Measurements from ENCODE around the gene KCNQ2. TPM values are rescaled to one million over a fixed set of nuclear protein-coding genes. Genes with fewer than 3 reads are reported as not detected.

Gene KCNQ2
- total RNA-seq, 1 experiment from 2014 or later = 86.5 TPM

DNA sequence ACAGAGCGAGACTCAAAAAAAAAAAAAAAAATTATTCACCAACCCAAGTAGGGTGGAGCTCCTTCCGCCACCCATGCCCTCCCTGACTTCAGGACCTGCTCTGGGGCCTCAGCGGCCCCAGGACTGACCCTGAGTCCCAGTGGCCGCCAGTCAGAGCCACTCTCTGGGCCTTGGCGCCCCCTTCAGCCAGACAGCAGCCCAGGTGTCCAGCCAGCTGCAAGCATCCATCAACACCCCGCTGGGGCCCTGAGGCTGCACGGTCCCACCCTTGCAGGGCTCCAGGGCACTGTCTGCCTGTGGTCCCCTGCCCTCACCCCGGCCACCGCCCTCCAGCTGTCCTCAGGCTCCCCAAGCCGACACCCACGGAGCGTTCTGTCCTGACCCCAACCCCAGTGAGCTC lies 11.4 kb upstream of the KCNQ2 start:
- ATAC-seq (peak; percentile 29; the same call in 1 of the 2 replicates), DNase-seq (ENCODE audit: low read depth, low spot score) (no peak)
- H3K9me3 ChIP-seq (ENCODE audit: control insufficient read depth in 1 of 2, insufficient read depth in 1 of 2, low read depth in 1 of 2, low read length in 2 of 2) = no peaks in the 10 kb centered on the region
- peaks cover 28 to 69% of the 10 kb centered on the region in 2 experiments for H3K4me1 ChIP-seq (ENCODE audit: control insufficient read depth in 1 of 2, insufficient read depth in 2 of 2, low read length in 2 of 2)
- H2AFZ ChIP-seq (ENCODE audit: low read depth, low read length, poor library complexity, severe bottlenecking) = no peak overlapping the region
- ChIA-PET POLR2A (interaction anchor here (0.6 to 1.0 kb wide), 2 partner anchors 14 to 163 kb away, joined by 3 to 5 read pairs; no protein-coding TSS in a partner anchor), RAD21 (ENCODE audit: low non-redundant PET in 1 of 2, low total read pairs in 2 of 2, uncharacterized antibody in 2 of 2, unreplicated experiment in 2 of 2) (interaction anchor here (0.6 kb wide), 2 partner anchors 19 to 37 kb away, joined by 3 read pairs; partner anchors contain the start of gene PPDPF (in 1 of the 2)), CTCF (interaction anchor here (0.6 kb wide), 1 partner anchor 20 kb away, joined by 3 read pairs; no protein-coding TSS in a partner anchor)
- H3K79me2 ChIP-seq (ENCODE audit: insufficient read depth, low read length) = no peaks in the 10 kb centered on the region
- peak overlapping the region; percentile 40 for H3K4me2 ChIP-seq (ENCODE audit: low read length)
- H3K36me3 ChIP-seq (ENCODE audit: control insufficient read depth in 1 of 2, insufficient read depth in 2 of 2, low read length in 2 of 2) = peaks cover 0 to 3% of the 10 kb centered on the region in 2 experiments; a peak in 2 of 4 replicates
- intact Hi-C loops (cut with micrococcal nuclease) = no loop called here
- H3K9me2 ChIP-seq (ENCODE audit: insufficient read depth) = no peaks in the 10 kb centered on the region
- H4K20me1 ChIP-seq (ENCODE audit: insufficient read depth) = no peaks in the 10 kb centered on the region
- TF ChIP-seq, protein P1, sequence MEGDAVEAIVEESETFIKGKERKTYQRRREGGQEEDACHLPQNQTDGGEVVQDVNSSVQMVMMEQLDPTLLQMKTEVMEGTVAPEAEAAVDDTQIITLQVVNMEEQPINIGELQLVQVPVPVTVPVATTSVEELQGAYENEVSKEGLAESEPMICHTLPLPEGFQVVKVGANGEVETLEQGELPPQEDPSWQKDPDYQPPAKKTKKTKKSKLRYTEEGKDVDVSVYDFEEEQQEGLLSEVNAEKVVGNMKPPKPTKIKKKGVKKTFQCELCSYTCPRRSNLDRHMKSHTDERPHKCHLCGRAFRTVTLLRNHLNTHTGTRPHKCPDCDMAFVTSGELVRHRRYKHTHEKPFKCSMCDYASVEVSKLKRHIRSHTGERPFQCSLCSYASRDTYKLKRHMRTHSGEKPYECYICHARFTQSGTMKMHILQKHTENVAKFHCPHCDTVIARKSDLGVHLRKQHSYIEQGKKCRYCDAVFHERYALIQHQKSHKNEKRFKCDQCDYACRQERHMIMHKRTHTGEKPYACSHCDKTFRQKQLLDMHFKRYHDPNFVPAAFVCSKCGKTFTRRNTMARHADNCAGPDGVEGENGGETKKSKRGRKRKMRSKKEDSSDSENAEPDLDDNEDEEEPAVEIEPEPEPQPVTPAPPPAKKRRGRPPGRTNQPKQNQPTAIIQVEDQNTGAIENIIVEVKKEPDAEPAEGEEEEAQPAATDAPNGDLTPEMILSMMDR (IDR thresholded peaks at IDR 0.05 in 2 of 3, conservative IDR thresholded peaks at IDR 0.05 in 1 of 3; ENCODE audit: borderline replicate concordance in 1 of 3, insufficient read depth in 1 of 3, low read depth in 2 of 3, low read length in 2 of 3) = peak in 2 of 3 experiments; percentile 24 to 25; a peak in 2 of 6 replicates
- TF ChIP-seq ELF1 (IDR thresholded peaks at IDR 0.05; ENCODE audit: borderline replicate concordance, low read depth) (no peak), ZFX (IDR thresholded peaks at IDR 0.05) (no peak), EZH2 (IDR thresholded peaks at IDR 0.05) (no peak)
- TF ChIP-seq, protein P2, sequence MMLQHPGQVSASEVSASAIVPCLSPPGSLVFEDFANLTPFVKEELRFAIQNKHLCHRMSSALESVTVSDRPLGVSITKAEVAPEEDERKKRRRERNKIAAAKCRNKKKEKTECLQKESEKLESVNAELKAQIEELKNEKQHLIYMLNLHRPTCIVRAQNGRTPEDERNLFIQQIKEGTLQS (IDR thresholded peaks at IDR 0.05) = no peak
- no peaks in the 10 kb centered on the region for H3K27me3 ChIP-seq (ENCODE audit: insufficient read depth, low read length)
- BruUV-seq (replicated peaks) = no TSS peak
- no peak overlapping the region for H3K9ac ChIP-seq (ENCODE audit: low read length)
- H3K27ac ChIP-seq (ENCODE audit: low read depth, low read length) = no peak overlapping the region; the same call in 1 of the 2 replicates
- no peak overlapping the region for H3K4me3 ChIP-seq (replicated peaks in 1 of 2; ENCODE audit: low read depth in 1 of 2, low read length in 2 of 2)

GRCh38 chr20:63482021-63482587 lies 9.6 kb upstream of the KCNQ2 start:
- ChIA-PET CTCF (no interaction called here), RAD21 (ENCODE audit: low non-redundant PET in 1 of 2, low total read pairs in 2 of 2, uncharacterized antibody in 2 of 2, unreplicated experiment in 2 of 2) (no interaction called here), POLR2A (no interaction called here)
- intact Hi-C loops (cut with micrococcal nuclease) = no loop called here
- no peak overlapping the region for H3K4me3 ChIP-seq (replicated peaks in 1 of 2; ENCODE audit: low read depth in 1 of 2, low read length in 2 of 2)
- ATAC-seq = no peak
- TF ChIP-seq EZH2 (IDR thresholded peaks at IDR 0.05) = no peak
- TF ChIP-seq SRF (IDR thresholded peaks at IDR 0.05; ENCODE audit: low read depth) = no peak
- TF ChIP-seq CEBPB (IDR thresholded peaks at IDR 0.05; ENCODE audit: low read depth) = no peak
- no peak for TF ChIP-seq JUND (IDR thresholded peaks at IDR 0.05)
- no peak for TF ChIP-seq ZFX (IDR thresholded peaks at IDR 0.05)
- TF ChIP-seq FOSL1 (IDR thresholded peaks at IDR 0.05; ENCODE audit: low read depth) = no peak
- TF ChIP-seq TCF7L2 (IDR thresholded peaks at IDR 0.05; ENCODE audit: borderline replicate concordance, extremely low read depth, insufficient read depth, insufficient read length) = no peak
- no peak for TF ChIP-seq ZBTB33 (IDR thresholded peaks at IDR 0.05; ENCODE audit: extremely low read depth, insufficient replicate concordance, low read length)
- no peak overlapping the region for H2AFZ ChIP-seq (ENCODE audit: low read depth, low read length, poor library complexity, severe bottlenecking)
- BruUV-seq (replicated peaks) = no TSS peak
- H3K9me2 ChIP-seq (ENCODE audit: insufficient read depth) = no peaks in the 10 kb centered on the region
- H3K27me3 ChIP-seq (ENCODE audit: insufficient read depth, low read length) = no peaks in the 10 kb centered on the region
- H3K9me3 ChIP-seq (ENCODE audit: control insufficient read depth in 1 of 2, insufficient read depth in 1 of 2, low read depth in 1 of 2, low read length in 2 of 2) = no peaks in the 10 kb centered on the region
- H3K4me1 ChIP-seq (ENCODE audit: control insufficient read depth in 1 of 2, insufficient read depth in 2 of 2, low read length in 2 of 2) = peaks cover 28 to 63% of the 10 kb centered on the region in 2 experiments
- H3K36me3 ChIP-seq (ENCODE audit: control insufficient read depth in 1 of 2, insufficient read depth in 2 of 2, low read length in 2 of 2) = no peaks in the 10 kb centered on the region
- H3K79me2 ChIP-seq (ENCODE audit: insufficient read depth, low read length) = no peaks in the 10 kb centered on the region
- H3K4me2 ChIP-seq (ENCODE audit: low read length) = no peak overlapping the region
- no peak overlapping the region; the same call in 1 of the 2 replicates for H3K27ac ChIP-seq (ENCODE audit: low read depth, low read length)
- no peak for DNase-seq (ENCODE audit: low read depth, low spot score)
- no peak overlapping the region for H3K9ac ChIP-seq (ENCODE audit: low read length)
- no peaks in the 10 kb centered on the region for H4K20me1 ChIP-seq (ENCODE audit: insufficient read depth)

Measured in HCT116 (cell line).